ENCODE measurements around the gene FLT1.

Gene FLT1

DNA sequence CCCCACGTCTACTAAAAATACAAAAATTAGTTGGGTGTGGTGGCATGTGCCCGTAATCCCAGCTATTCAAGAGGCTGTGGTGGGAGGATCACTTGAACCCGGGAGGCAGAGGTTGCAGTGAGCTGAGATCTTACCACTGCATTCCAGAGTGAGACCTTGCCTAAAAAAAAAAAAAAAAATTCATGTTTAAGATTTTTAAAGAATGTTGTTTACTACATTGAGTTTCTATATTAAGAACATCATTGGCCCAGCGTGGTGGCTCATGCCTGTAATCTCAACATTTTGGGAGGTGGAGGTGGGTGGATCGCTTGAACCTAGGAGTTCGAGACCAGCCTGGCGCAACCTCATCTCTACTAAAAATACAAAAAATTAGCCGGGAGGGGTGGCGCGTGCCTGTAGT, 31.9 kb upstream of the FLT1 start:
- no peak for DNase-seq

DNA sequence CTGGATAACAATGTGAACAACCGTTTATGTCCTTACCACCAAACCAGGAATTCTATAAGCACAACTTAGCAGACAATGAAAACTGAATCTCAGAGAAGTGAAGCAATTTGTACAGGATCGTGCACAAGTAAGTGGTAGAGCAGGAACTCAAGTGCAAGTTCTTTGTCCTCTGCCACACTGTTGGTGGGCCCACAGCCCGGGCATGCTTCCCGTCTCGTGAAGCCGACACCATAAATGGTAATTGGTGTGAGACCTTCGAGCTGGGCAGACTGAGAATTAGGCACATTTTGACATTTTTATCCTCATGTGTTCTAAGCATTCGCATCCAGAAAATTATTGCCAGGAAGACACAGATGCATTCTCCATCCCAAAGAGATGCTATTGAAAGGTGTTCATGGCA, 27.9 kb upstream of the FLT1 start:
- DNase-seq: no peak

- DNase-seq: no peak
Observed at GRCh38 chr13:28513745-28514144, 18.8 kb upstream of the FLT1 start.

GRCh38 chr13:28510542-28510941, 15.6 kb upstream of the FLT1 start:
- no peak for DNase-seq

- DNase-seq: no peak
Observed at GRCh38 chr13:28510066-28510465, 15.1 kb upstream of the FLT1 start.

GRCh38 chr13:28505543-28506135, 10.7 kb upstream of the FLT1 start:
- no peak for DNase-seq

DNA sequence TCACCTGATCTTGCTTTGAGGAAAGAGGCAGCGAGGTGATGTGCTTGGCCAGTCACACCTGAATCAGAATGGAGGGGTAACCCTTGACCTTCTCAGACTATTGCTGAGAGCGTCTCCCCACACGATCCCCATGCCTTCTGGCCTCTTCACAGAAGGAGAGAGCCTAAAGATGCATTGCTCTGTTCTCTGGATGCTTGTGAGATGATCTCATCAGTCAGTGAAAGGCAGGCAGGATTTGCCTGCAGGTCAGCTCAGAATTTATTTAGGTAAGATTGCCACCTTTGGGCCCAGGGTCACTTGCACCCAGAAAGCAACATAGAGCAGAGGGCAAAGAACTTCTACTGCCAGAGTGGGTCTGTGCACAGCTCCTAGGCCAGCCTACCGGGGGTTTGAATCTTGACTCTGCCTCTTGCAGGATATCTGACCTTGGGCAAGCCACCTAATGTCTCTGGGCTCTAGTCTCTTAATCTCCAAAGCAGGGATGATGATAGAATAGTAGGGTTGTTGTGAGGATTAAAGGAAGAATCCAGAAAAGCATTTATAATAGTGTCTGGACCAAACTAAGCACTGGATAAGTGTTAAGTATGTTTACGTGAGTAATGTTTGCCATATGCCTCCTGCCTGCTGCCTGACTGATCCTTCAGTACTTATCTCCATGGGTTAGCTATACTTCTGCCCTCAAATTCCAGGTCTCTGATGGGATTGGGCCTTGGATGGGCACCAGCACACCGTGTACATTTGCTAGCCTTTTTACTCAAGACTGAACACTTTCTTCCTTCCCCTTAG, 8.4 kb upstream of the FLT1 start:
- no peak for DNase-seq

- DNase-seq: no peak
Observed at GRCh38 chr13:28501547-28501946, 6.6 kb upstream of the FLT1 start.

- DNase-seq: no peak
Observed at GRCh38 chr13:28499609-28500008, 4.7 kb upstream of the FLT1 start.

- DNase-seq: no peak
Observed at GRCh38 chr13:28498481-28499115, 3.7 kb upstream of the FLT1 start.

DNA sequence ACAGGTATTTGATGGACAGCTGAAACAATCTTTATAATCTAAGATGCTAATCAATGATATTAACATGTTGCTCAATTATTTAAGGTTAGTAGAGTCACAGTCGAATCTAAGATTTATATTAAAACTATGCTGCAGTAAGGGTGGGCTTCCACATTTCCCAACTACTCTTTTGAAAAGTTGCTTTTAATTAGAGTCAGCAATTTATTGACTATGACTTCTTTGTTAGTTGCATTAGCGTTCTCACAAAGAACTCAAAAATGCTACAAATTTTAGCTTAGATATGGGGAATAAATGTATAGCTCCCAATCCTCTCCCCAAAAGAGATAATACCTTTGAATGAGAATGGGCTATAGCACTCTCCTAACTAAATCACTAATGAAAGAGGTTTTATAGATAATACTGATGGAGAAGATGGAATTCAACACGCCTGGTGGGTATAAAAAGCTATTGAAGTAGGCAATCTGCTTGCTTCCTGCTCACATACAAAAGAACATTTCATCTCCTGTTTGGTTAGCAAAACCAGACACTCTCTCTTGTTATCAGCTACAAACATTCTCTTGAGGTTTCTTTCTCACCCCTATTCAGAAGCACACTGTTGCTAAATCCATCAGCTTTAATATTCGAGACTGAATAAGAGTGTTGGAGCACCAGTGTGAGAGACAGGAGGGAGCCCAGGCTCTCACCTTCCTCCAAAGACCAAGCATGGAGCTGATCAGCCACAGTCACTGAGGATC, 2.4 kb upstream of the FLT1 start:
- no peak for DNase-seq

DNA sequence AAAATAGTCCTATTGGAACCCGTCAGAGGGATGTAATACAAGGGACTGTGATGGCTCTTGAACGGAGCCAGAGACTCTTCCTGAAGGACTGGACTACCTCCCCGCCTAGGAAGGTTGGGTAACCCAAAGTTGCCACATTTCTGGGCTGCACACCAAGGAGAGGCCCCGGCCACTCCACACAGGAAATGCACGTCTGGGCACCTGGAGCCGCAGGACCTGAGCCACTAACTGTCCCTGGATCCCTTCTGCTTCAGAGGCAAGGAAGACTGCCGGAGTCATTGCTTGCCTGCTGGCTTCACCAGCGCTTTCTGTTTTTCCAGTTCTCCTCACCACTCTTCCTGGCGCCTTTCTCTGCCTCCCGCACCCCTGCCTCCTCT, 1.2 kb upstream of the FLT1 start:
- no peak for DNase-seq

DNA sequence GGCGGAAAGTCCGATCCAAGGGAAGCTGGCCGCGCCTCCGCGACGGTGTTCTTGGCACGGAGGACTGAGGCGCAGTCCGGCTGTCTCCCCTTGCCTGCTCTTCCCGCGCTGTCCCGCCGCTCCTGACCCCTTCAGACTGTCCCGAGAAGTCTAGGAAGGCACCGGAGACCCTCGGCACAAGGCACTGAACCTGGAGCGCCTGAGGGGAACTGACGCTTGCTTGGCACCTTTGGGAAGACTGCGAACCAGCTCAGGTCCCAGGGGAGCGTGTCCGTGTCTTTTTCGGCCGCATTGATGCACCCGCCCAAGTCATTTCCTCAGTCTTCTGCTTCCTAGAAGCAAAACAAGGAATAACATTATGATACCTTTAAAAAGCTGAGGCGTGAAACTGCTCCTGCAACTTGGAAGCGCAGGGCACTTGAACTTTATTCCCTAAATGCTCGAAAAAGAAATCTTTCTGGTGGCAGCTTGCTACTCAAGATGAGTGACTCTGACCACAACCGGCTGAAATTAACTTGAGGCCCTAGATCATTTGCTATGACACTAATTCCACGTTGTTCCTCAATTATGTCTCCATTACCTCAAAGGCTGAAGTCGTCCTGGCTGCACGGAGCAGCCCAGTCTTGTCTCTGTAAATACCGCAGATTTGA, 735 bp upstream of the FLT1 start:
- DNase-seq: no peak

GRCh38 chr13:28494504-28494777, 487 bp downstream of the FLT1 start:
- DNase-seq: no peak

DNA sequence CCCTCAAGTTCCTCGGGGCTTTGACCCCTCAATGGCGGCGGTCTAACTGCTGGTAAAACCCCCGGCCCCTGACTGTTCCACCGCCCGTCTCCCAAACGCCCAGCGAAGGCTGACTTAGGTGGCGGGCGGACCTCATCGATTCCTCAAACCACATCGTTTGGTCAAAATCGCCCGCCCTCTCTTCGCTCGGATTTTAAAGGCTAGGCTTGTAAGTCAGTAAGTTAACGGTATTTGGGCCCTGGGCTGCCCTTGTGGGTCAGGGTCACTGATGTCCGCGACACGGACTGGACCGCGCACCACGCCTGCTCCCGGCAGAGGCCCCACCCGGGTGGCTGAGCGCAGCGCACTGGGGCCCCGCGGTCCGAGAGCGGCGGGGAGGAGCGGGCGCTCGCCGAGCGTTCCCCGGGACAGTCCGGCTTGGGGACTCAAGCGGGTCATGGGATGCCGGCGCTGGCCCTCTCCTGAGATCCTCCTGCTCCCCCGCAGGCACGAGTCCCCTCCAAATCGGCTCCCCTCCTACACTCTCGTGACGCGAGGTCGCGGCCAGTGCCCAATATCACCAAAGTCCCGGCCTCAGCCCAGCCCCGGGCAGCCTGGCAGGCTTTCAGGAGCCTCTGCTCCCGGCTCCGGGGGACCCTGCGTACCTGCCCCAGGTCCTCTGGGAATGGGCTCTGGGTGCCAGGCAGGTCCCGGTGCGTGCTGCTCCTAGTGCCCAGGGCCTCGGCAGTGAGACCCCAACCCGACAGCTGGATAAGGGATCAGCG, 1.0 kb downstream of the FLT1 start:
- no peak for DNase-seq

GRCh38 chr13:28492569-28493367, 2.2 kb downstream of the FLT1 start:
- DNase-seq: no peak

- no peak for DNase-seq
Observed at GRCh38 chr13:28490061-28490460, 4.9 kb downstream of the FLT1 start.

DNA sequence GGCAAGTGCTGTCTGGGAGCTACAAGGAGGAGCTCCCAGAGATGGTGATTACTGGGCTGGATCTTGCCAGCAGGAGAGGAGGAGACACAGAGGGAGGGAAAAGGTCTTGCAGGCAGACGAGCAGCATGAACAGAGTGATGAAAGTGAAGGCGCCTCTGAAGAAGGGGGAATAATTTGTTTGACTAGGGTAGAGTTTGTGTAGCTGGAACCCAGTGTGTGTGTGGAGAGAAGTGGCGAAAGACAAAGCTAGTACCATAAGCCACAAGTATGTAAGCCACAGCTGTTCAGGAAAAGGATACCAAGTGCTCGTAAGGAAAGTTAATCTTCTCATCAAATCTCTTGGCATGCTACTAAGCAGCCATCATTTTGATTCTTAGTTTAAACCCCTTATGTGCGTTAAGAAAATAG, 5.4 kb downstream of the FLT1 start:
- no peak for DNase-seq

- DNase-seq: no peak
Observed at GRCh38 chr13:28488376-28489005, 6.4 kb downstream of the FLT1 start.

DNA sequence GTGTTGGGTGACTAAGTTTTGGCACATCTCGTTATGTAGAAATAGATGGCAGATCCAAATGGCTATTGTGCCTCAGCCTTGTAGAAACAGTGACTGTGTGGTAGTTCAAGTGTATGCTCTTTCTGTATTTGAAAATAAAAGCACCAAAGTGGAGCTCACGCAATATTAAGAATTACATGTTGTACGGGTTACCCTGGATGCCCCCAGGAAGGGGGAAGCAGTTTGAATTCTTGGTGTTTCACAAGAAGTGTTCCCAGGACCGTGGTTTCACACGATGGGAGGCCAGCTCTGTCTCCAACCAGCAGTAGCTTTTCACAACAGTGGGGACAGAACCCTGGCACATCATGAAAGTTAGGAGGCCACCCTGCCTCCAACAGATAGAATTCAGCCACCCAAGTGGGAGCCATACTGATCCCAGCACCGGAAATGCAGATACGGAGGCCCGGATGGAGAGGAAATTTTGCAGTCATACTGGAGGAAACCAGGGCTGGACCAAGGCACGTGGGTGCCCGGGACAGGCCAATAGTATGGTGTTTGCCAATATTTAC, 8.9 kb downstream of the FLT1 start:
- no peak for DNase-seq

GRCh38 chr13:28485551-28485950, 9.4 kb downstream of the FLT1 start:
- no peak for DNase-seq

All from SHP77 (cell line).